Activated CD8-positive, alpha-beta memory T cell treated with anti-CD3 and anti-CD28 coated beads for 4 hours (primary cell): ENCODE results near the gene NETO1.

ENCODE experiments used
- DNase-seq, 2 donors: peaks; one replicate each; pipeline ENCODE4 v3.0.0-alpha.2; 2020; ENCODE audit warnings: low read depth in 2 of 2

The NETO1 gene, protein sequence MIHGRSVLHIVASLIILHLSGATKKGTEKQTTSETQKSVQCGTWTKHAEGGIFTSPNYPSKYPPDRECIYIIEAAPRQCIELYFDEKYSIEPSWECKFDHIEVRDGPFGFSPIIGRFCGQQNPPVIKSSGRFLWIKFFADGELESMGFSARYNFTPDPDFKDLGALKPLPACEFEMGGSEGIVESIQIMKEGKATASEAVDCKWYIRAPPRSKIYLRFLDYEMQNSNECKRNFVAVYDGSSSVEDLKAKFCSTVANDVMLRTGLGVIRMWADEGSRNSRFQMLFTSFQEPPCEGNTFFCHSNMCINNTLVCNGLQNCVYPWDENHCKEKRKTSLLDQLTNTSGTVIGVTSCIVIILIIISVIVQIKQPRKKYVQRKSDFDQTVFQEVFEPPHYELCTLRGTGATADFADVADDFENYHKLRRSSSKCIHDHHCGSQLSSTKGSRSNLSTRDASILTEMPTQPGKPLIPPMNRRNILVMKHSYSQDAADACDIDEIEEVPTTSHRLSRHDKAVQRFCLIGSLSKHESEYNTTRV

DNA sequence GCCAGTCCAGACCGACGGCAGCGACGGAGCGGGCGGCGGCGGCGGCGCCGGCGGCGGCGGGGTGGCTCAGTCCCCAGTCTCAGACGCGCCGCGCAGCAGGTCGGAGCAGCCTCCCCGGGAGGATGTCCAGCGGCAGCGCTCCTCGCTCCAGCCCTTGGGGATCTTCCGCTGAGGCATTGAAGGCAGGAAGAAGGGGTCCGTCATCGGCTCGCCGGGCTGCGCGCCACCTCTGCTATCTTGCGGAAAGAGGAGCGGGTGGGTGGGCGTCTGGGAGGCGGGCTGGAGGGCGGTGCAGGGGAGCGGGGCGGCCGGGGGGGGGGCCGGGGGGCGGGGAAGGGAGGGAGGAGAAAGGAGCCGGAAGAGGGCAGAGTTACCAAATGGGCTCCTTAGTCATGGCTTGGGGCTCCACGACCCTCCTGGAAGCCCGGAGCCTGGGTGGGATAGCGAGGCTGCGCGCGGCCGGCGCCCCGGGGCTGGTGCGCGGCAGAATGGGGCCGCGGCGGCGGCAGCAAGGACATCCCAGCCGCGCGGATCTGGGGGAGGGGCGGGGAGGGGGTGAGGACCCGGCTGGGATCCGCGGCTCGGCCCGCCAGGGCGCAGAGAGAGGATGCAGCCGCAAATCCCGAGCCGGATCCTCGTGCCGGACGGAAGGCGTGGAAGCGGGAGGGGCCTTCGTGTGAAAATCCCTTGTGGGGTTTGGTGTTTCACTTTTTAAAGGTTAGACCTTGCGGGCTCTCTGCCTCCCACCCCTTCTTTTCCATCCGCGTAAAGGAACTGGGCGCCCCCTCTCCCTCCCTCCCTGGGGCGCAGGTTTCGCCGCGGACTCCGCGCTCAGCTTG is at the start of gene NETO1:
Gene NETO1, minus strand, starts transcription at position 242 of the 839 bp plus-strand sequence. CDS start 696 bp downstream, outside the sequence.
- no peak for DNase-seq

GRCh38 chr18:72910045-72910444 is 42.3 kb upstream of the NETO1 start:
- no peak for DNase-seq

DNA sequence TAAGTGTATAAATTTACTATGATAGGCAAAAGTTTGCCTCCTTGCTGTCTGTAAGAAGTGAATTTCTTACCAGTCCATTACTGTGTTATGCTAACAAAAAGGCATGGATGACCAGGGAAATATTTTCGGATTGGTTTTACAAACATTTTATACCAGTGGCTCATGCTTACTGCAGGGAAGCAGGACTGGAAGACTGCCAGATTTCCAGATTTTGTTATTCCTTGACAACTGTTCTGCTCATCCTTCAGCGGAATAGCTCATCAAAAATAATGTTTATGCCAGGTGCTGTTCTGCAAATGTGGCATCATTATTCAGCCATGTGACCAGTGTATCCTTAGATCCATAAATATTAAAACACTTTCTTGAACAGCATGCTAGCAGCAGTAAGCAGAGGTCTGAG is 40.4 kb upstream of the NETO1 start:
- DNase-seq, result no peak

- no peak for DNase-seq
Measured at GRCh38 chr18:72903033-72903432, 35.2 kb upstream of the NETO1 start.

DNA sequence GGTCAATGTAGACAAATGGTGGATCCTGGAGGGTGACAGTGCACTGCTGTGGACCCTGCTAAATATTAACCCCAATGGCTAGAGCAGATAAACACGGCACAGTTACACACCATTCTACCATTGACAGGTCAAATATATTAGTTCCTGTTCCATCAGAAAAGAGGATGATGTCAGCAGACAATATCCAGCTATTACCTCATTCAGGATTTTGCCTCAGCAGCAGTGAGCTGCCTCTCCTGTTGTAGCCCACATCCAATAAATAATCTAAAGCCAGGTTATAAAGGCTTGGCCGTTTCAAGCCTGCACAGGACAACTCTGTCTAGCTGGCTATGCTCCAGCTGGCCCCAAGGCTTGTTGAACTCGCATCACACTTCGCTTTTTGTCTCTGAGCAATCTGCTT is 31.6 kb upstream of the NETO1 start:
- DNase-seq, result no peak

- no peak for DNase-seq
Measured at GRCh38 chr18:72898870-72899269, 31.1 kb upstream of the NETO1 start.

GRCh38 chr18:72895548-72895947 is 27.8 kb upstream of the NETO1 start:
- DNase-seq, result no peak

- no peak for DNase-seq
Measured at GRCh38 chr18:72878561-72878960, 10.8 kb upstream of the NETO1 start.

- no peak for DNase-seq
Measured at GRCh38 chr18:72878143-72878542, 10.4 kb upstream of the NETO1 start.

- DNase-seq, result no peak
Measured at GRCh38 chr18:72871091-72871490, 3.3 kb upstream of the NETO1 start.

GRCh38 chr18:72869226-72870185 is 1.7 kb upstream of the NETO1 start:
- no peak for DNase-seq

GRCh38 chr18:72868585-72869225 is 918 bp upstream of the NETO1 start:
- DNase-seq, result no peak

DNA sequence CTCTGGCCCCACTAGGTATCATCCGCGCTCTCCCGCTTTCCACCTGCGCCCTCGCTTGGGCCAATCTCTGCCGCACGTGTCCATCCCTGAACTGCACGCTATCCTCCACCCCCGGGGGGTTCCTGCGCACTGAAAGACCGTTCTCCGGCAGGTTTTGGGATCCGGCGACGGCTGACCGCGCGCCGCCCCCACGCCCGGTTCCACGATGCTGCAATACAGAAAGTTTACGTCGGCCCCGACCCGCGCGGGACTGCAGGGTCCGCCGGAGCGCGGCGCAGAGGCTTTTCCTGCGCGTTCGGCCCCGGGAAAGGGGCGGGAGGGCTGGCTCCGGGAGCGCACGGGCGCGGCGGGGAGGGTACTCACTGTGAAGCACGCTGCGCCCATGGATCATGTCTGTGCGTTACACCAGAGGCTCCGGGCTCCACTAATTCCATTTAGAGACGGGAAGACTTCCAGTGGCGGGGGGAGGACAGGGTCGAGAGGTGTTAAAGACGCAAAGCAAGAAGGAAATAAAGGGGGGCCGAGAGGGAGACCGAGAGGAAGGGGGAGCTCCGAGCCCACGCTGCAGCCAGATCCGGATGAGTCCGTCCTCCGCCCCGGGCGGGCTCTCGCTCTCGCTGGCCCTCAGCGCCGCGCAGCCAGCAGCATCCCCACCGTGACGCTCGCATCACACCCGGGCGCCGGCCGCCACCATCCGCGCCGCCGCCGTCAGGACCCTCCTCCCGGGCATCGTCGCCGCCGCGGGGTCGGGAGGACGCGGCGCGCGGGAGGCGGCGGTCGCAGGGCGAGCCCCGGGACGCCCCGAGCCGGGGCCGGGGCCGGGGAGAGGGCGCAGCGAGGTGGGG is 664 bp downstream of the NETO1 start:
- no peak for DNase-seq

DNA sequence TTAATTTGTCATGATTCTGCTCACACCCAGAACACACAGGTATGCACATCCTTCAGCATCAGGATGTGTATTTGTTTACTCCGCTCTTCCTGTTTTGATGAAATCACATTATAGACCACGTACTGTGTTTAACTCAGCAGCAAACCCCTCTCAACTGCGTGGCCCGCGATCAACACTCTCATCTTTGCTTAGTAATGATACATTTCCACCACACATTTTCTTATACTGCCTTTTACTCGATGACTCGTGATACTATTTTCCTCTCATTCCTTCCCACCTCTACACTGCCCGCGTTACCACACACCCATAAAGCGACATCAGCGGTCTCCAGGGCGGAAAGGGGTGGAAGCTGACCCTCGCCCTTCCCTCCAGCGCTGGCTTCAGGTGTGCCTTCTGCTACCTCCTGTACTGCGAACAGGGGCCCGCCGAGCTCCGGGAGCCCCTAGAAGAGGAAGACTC is 1.3 kb downstream of the NETO1 start:
- DNase-seq, result no peak

DNA sequence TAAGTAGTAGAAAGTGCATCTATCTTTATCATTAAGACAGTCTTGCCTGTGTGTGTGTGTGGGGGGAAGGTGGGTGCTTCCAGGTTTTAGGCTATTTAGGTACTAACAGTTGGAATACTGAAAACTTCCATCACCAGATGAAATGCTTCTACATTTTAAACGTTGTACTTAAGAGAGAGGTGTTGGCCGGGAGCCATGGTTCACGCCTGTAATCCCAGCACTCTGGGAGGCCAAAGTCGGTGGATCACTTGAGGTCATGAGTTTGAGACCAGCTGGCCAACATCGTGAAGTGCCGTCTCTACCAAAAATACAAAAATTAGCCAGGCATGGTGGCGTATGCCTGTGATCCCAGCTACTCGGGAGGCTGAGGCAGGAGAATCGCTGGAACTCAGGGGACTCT is 4.0 kb downstream of the NETO1 start:
- DNase-seq, result no peak

DNA sequence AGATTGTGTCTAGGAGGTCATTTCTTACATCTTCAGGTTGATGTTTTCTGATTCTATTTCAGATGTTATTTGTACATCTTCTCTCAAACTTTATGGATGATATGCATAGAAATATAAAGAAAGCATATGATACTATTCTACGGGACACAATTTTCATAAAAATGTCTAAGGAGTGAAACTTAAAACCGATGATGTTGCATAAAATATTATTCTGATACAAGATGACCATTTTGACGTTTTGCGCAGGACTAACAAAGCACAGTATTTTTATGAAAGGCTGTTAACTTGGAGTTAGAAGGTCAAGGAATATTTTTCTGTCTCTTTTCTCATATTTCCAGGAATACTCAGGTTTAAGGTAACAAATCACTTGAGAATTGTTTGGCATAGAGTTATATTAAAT is 8.7 kb downstream of the NETO1 start:
- DNase-seq, result no peak

DNA sequence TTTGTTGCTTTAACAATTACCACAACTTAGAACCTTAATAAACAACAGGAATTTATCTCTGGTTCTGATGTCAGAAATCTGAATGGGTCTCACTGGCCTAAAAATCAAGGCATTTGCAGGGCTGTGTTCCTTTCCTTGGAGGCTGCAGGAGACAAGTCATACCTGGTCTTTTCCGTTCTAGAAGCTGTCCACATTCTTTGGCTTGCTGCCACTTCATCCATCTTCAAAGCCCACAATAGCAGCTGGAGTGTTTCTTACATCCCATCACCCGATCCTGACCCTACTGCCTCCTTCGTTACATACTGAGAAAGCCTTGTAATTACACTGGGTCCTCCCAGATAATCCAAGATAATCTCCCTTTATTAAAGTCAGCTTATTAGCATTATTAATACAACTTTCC is 18.1 kb downstream of the NETO1 start:
- DNase-seq, result no peak

DNA sequence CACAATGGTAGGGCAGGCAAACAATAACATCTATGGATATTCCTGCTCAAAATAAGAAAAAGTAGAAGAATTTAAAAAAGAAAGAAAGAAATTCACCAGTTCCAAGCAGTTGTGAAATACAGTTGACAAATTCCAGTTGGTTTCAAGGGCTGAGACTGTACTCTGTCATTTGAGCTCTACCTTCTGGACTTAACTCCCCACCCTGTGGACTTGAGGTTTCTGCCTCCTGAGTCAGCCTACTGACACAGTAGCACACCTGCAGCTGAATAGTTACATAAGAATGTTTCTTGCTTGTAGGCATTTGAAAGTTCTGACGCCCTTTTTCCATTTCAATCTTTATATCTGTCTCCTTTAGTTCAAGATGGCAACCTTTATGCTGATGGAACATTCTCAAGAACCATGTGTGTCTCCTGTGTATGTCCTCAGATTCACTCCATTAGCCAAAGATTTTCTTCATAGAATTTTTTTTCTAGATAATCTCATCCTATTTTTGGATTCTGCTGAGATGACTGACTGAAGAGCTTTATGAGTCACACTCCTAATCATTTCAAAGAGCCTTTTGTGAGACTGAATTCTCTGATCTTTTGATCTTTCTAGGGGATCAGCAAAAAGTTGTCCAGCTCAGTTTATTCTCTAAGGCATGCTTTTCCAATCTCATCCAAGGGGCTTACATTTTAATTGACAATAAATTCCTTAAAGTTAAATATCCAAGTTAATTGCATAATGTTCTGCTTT is 19.1 kb downstream of the NETO1 start:
- no peak for DNase-seq

GRCh38 chr18:72847771-72848170 is 20.0 kb downstream of the NETO1 start:
- no peak for DNase-seq
